NOMO-1 treated with DMSO at 0.1 percent for 48 hours (cell line): ENCODE results near the gene TSR2.

Experiments
- DNase-seq: peaks from one replicate; lab custom pipeline; 2025; ENCODE audit not compliant: unreplicated experiment; lab: John Stamatoyannopoulos, UW

Gene TSR2, protein sequence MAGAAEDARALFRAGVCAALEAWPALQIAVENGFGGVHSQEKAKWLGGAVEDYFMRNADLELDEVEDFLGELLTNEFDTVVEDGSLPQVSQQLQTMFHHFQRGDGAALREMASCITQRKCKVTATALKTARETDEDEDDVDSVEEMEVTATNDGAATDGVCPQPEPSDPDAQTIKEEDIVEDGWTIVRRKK

DNA sequence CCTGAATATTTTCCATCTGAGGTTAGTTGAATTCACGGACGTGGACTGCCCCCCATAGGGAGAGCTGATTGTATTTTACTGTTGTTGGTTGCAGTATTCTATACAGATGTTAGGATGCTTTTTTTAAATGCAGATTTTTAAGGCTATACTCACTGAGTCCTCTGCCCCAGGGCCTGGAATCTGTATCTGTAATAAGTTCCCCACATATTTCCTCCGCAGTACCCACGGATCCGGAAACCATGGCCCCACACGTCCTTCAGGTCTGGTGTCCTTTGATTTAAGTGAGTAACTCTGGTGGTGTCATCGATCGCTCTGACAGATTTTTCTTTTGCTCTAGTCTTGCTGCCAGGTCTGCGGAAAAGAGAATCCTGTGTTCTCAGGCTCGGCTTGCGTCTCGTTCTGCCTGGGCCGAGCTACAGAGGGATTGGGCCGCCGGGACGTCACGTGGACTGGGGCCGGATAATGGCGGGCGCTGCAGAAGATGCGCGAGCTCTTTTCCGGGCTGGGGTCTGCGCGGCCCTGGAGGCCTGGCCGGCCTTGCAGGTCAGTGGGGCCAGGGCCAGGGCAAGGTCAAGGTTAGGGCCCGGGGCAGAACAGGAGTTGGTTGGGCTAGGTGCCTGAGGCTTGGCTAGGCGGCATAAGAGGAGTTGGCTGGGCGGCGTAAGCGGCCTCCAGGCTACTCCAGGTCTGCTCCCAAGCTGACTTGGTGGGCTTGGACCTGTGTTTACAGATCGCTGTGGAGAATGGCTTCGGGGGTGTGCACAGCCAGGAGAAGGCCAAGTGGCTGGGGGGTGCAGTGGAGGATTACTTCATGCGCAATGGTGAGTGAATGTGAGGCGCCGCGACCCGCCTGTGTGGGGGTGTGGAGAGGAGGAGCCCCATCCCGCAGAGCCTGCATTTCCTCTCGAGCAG, at the start of gene TSR2:
TSR2 (plus strand) TSS at position 445 of the 912 bp plus-strand sequence; CDS start at position 463, 18 bp downstream.
- peak; percentile 79 for DNase-seq

DNA sequence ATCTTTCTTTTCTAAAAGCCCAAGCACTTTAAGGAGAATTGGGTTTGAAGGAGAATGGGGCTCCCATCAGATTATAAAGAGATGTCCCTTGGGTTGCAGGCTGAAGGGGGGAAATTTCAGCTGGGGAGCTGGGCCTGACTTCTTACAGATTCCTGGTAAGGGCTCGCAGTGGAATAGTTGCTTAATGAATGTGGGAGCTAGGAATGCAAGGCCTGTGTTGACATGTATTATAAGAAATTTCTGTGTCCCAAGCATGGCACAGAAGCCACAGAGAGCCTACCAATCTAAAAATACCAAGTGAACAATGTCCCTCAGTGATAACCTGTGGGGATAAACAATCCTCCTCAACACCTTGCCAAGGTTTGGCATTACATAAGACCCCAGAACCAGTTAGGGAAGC, 43.1 kb upstream of the TSR2 start:
- DNase-seq: no peak

- no peak for DNase-seq
These were observed 32.9 kb upstream of the TSR2 start for GRCh38 chrX:54407266-54407665.

DNA sequence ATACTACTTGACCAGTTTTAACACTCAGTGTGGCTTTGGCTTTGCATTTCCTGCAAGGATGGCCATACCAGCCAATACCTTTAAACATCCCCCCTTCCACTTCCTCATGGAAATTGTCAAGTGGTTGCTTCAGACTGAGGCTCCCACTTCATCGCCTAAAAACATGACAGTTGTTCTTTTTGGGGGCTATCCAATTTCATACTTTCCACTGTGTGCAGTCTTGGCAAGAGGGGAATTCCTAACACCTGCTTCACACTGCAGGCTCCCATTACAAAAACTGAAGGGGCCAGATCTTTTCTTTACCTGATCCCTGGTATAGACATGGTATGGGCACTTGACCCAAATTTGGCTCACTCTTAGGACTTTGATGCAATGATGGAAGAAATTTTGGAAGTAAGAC, 28.5 kb upstream of the TSR2 start:
- DNase-seq: no peak

GRCh38 chrX:54413753-54414152, 26.5 kb upstream of the TSR2 start:
- DNase-seq: peak; percentile 68

DNA sequence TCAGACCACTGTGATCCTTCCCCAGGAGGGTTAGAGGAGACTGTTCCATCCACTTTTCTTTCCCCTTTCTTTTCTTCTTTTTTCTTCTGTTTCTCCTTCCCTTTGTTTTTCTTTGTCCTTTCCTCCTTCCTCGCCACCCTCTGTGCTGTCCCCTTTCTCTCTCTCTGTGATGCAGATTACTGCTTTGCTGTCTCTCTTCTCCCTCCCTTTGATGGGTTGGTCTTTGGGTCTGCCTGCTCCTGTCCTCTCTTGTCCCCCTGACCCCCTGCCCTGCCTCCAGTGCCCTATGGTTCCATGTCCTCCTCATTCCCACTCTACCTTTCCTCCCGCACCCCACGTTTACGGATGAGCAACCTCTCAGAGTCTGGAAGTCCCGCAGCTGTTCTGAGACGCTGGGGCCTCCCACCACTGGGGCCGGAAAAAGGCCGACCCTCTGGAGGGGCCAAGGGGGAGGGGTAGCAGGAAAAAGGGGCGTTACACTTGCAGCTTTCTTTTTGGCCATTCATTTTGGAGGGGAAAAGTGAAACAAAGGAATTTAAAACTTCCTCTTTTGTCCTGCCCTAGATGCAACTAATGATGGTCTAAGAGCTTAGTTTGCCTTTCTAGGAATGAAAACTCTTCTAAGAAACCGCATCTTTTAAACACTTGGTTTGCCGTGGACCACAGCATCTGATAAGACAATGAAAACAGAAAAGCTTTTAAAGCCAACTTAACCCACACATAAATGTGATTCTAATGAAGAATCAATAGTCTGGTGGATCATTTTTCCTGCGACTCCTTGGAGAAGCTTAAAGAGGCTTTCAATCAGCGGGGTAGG, 24.5 kb upstream of the TSR2 start:
- no peak for DNase-seq

DNA sequence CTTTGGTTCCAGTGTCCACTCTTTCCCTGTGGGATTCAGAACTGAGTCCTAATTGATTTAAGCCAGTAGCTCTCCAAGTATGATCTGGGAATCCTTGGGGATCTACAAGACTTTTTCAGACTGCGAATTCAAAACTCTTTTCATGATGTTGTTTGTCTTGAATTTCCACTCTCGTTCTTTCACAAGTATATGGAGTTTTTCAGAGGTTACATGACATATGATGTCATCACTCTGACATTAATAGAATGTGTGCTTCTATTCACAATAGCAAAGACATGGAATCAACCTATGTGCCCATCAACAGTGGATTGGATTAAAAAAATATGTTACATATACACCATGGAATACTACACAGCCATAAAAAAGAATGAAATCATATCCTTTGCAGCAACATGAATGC, 23.2 kb upstream of the TSR2 start:
- no peak for DNase-seq

- no peak for DNase-seq
These were observed 20.5 kb upstream of the TSR2 start for GRCh38 chrX:54419559-54420302.

GRCh38 chrX:54422168-54422567, 18.0 kb upstream of the TSR2 start:
- DNase-seq: no peak

GRCh38 chrX:54423161-54423888, 16.9 kb upstream of the TSR2 start:
- DNase-seq: no peak

DNA sequence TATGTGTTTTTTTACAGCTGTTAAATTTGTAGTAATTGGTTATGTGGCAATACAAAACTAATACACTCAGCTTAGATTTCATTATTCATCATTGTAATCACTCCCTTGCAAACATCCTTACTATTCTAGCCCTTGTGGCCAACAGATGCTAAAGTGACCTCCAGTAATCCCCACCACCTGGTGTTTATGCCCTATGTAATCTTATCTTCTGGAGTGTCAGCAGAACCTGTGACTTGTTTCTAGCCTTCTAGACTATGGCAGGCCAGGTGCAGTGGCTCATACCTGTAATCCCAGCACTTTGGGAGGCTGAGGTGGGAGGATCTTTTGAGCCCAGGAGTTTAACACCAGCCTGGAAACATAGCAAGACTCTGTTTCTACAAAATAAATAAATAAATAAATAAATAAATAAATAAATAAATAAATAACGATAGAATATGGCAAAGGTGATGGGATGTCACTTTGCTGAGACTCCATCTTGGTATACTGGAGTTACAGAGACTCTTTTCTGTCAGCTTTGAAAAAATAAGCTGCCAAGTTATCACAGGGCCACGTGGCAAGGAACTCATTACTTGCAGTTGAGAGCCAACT, 12.3 kb upstream of the TSR2 start:
- DNase-seq: no peak

DNA sequence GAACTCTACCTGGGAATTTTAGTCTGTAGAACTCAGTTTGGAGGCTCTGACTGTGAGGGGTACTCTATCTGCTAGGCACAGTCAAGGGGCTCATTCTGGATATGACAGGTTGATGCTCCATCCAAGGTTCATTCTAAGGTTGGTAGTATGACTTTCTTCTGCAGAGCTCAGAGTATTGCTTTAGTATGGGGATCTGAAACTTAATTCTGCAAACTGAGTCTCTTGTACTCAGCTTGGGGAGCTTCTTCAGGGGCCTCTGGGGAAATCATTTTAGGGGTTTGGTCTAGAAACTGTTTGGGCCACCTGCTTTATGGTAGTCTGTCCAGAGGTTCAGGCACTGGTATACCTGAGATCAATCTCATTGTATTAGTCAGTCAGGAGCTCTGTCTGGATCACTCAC, 9.7 kb upstream of the TSR2 start:
- no peak for DNase-seq

DNA sequence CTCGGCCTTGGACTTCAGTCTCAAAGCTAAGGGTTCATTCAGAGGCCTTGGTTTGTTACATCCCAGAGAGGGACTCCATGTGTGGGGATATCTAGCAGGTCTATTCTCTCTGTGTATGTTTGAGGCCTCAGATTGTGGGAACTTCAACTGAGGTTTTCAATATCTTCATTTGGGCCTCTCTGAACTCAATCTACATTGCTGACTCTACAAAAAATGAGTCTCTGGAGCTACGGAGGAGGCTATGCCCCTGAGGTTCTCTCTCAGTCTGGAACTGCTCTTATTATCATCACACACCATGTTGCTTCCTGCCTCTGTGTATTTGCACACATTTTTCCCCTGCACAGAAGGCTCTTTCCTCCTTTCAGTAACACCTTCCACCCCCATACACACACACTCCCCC, 5.1 kb upstream of the TSR2 start:
- DNase-seq: no peak

DNA sequence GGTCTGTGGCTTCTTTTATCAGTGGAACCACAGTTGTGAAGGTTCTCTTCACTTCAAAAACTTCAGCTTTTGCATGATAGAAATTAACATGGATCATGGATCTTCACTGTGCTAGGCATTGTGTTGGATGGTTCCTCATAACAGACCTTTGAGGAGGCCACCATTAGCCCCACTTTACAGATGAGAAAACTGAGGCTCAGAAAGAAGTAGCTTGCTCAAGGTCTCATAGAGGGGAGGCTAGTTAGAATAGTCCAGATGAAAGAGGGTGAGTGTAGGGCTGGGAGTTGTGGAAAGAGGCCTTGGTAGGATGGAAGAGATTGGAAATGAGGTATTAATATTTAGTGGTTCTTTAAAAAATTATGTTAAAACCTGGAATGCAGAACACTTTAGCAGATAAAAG, 2.6 kb downstream of the TSR2 start:
- no peak for DNase-seq

- no peak for DNase-seq
These were observed 4.5 kb downstream of the TSR2 start for GRCh38 chrX:54444752-54445151.

DNA sequence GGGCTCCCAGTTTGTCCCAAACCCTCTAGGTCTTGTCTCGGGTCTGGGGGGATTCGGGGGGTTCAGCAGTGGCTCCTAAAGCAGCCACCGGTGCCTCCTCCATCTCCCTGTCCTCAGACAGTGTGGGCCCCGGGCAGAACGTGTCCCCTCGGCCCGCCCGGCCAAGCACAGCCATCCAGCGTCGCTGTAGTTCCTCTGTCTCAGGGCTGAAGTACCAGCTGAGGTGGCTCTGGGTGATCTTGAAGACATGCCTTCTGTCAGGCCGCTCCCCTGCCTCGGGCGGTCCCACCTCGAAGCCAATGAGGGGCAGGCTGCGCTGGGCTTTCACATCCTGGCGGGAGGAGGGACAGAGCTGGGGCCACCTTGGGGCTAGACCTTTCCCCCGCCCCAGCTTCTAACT, 5.9 kb downstream of the TSR2 start:
- no peak for DNase-seq

DNA sequence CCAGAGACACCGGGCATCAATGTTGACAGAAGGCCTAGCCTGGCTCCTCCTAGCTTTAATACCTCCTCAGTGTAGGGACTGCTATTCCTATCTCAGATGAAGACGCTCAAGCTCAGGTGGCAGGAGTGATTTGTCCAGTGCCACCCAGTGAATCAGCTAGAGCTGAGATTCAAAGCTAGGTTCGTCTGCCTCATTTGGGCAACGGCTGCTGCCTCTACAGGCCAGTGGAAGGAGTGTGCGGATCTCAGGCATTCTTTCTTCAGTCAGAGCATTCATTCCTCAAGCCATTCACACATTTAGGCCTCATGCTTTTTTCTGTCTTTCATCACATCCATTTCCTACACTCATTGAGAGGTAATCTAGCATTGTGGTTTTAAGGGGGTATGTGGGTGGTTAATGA, 7.3 kb downstream of the TSR2 start:
- no peak for DNase-seq

DNA sequence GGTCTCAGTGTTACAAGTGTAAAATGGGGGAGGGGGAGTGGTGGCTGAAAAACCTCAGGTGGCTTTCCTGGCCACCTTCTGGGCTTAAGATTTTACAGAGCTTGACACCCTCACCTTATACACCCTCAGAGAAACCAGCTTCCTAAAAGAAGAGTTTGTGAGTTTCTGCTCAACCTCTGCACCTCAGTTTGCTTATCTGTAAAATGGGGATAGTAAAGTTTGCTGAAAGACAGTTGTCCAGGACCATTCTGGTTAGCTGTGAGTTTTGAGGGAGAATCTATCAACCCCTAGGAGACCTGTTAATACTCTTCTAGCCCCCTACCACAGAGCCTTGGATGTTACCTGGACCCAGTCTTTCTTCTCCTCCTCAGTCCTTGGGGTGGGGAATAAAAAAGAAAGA, 9.7 kb downstream of the TSR2 start:
- DNase-seq: no peak

DNA sequence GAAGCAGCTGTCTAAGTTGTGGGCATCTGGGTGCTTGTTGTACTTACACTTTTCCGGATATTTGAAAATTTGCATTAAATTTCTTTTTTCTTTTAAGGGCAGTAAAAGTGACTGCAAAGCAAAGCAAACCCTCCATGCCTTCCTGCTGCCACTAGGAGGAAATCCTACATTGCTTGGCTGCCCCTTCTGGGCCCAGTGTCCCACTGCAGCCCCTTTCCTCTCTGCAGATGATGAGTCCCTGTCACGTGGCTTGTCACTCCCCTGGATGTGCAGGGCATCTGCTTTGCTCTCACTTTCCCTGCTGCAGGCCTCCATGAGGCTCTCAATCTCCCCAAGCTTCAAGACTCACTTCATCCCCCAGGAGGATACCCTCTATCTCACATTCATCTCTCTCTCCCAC, 12.7 kb downstream of the TSR2 start:
- no peak for DNase-seq
